ENCODE results near the gene FGF4.

DNA sequence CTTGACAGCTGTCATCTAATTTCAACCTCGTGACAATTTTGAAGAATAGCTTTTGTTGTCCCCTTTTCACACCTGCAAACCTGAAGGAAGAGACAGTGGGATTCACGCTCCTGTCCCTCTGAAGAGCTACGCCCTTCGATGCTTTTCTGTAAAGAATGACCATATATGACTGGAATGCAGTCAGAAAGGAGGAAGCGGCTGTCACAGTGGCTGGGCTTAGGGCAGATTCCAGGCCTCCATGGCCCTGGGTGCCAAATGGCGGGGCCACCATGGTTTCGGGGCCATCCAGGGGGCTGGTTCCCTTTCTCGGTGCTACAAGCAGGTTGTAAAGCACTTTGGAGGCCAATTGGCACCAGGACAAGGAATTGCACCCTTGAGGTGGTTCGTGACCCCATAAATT is 49.1 kb downstream of the FGF4 start:
- no peak for TF ChIP-seq POLR2A (IDR thresholded peaks at IDR 0.05)
- TF ChIP-seq, protein P1, sequence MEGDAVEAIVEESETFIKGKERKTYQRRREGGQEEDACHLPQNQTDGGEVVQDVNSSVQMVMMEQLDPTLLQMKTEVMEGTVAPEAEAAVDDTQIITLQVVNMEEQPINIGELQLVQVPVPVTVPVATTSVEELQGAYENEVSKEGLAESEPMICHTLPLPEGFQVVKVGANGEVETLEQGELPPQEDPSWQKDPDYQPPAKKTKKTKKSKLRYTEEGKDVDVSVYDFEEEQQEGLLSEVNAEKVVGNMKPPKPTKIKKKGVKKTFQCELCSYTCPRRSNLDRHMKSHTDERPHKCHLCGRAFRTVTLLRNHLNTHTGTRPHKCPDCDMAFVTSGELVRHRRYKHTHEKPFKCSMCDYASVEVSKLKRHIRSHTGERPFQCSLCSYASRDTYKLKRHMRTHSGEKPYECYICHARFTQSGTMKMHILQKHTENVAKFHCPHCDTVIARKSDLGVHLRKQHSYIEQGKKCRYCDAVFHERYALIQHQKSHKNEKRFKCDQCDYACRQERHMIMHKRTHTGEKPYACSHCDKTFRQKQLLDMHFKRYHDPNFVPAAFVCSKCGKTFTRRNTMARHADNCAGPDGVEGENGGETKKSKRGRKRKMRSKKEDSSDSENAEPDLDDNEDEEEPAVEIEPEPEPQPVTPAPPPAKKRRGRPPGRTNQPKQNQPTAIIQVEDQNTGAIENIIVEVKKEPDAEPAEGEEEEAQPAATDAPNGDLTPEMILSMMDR (IDR thresholded peaks at IDR 0.05), result no peak

All from transverse colon (tissue), 3 donors.